GM21717 (cell line): ENCODE results near the gene UBTD2.
A peak's percentile ranks its signal among the peaks of the same experiment; 100 is the strongest.

Experiments used
- ATAC-seq: cut with Tn5 transposase; IDR thresholded peaks from one replicate; pipeline ENCODE4 v1.9.1; 2021; ENCODE audit warnings: mild to moderate bottlenecking, moderate library complexity; ENCODE audit not compliant: unreplicated experiment

The UBTD2 gene

GRCh38 chr5:172173564-172174153, 109.9 kb downstream of the UBTD2 start:
- no peak for ATAC-seq

DNA sequence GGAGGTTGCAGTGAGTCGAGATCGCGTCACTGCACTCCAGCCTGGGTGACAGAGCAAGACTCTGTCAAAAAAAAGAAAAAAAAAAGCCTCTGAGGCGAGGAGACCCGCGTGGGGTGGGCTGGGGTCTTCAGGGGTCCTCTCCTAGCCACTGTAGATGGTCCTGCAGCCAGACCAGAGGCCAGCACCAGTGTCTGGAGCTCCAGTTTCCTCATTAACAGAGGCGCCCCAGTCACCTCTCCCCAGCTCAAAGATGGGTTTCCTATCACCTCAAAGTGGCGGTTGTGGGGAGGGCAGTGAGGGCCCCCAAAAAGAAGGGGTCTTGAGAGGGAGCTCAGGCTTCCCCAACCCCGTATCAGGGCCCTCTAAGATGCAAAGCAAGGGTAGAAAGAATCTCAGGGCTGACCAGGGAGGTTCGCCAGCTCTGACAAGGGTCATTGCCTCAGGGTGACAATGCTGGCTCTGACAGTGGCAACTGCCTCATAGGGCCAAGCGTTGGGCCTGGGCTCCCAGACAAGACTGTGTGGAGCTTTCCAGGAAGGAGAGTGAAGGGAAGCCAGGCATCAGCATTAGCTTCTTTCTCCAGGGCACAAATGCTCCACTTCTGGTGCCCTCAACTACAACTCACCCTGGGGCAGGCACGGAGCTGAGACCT, 110.5 kb downstream of the UBTD2 start:
- no peak for ATAC-seq

DNA sequence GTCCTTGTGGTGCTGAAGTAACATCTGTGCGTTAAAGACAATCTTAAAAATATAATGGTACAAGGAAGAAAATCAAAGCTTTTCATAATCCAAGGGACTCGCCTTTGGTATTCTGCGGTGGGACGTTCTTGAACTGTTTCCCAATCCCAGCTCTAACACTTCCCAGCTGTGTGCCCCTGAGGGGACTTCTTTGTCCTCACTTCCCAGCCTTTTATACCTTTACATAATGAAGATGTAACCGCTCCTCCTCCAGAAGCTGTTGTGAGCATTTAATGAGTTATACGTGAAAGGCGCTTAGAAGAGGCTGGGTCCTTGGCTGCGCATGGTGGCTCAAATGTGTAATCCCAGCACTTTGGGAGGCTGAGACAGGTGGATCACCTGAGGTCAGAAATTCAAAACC, 112.4 kb downstream of the UBTD2 start:
- ATAC-seq, result no peak

- no peak for ATAC-seq
Measured at GRCh38 chr5:172170251-172170701, 113.3 kb downstream of the UBTD2 start.

GRCh38 chr5:172169216-172169615, 114.3 kb downstream of the UBTD2 start:
- ATAC-seq, result no peak

DNA sequence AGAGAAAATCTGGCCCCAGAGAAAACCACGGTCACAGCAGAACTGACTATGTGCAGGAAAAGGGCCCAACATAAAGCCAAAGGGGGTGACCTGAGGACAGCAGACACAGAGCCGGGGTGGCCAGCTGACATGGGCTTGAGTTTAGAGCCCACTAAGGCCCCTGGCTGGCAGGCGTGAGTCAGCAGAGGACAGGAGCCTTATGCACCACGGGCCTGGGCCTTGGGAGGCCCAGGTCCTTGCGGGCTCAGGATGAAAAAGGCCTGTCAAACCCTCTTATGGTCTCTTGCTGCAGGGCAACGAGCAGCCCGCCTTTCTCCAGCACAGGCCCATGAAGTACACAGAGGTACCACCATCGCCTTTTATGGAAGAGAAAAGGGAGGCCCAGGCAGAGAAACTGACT, 115.3 kb downstream of the UBTD2 start:
- ATAC-seq, result no peak

GRCh38 chr5:172167895-172168294, 115.7 kb downstream of the UBTD2 start:
- ATAC-seq, result no peak

GRCh38 chr5:172166030-172166826, 117.3 kb downstream of the UBTD2 start:
- ATAC-seq, result no peak

DNA sequence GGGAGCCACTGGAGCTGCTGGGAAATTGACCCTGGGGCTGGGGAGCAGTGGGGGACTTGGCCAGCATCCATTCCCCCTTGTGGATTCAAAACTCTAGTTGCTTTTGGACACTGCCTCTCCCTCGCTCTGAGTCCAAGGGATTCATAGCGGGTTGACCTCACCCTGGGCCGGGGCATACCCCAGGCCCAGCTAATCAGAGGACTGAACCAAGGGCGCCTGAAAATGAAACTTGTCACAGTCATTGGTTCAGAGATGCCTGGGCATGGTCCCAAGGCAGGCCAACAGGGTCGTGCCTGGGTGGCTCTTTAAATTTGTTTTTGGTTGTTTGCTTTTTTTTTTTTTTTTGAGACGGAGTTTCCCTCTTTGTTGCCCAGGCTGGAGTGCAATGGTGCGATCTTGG, 118.1 kb downstream of the UBTD2 start:
- ATAC-seq, result peak; percentile 53

DNA sequence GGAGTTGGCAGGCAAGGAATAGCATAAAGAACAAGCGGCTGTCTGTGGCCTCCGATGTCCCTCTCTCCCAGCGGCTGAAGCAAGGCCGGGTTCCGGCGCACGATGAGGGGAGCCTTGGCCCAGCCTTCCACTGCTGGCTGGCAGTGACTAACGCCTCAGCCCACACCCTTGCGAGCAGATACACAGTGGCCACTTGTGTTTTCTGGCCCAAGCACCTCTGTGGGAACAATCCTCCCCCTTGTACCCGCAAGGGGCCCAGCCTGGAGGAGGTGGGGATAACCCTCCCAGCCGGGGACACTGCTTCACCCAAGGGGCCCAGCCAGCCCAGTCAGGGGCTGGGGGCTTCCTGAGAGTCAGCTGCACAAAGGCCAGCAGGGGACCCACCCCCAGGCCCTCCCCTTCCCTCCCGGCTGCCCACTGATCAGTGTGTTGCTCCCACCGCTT, 118.8 kb downstream of the UBTD2 start:
- no peak for ATAC-seq

GRCh38 chr5:172163346-172163745, 120.2 kb downstream of the UBTD2 start:
- ATAC-seq, result no peak

GRCh38 chr5:172162987-172163343, 120.6 kb downstream of the UBTD2 start:
- ATAC-seq, result no peak

GRCh38 chr5:172162323-172162986, 121.1 kb downstream of the UBTD2 start:
- no peak for ATAC-seq

- no peak for ATAC-seq
Measured at GRCh38 chr5:172160506-172160905, 123.1 kb downstream of the UBTD2 start.
